NCI-H446 treated with DMSO at 0.1 percent for 48 hours (cell line): ENCODE data around the gene LHFPL6.
"Not testable (repeated sequence)": the region's sequence is repeated elsewhere in the genome, so short reads cannot be mapped to it uniquely, and the experiment has no call there.

Experiments
- DNase-seq: peaks from one replicate; lab custom pipeline; 2025; lab: John Stamatoyannopoulos, UW

LHFPL6 gene

GRCh38 chr13:39345982-39346381 is 257.0 kb downstream of the LHFPL6 start:
- no peak for DNase-seq

- DNase-seq = no peak
Observed at GRCh38 chr13:39341251-39341650, 261.7 kb downstream of the LHFPL6 start.

GRCh38 chr13:39338114-39338513 is 264.9 kb downstream of the LHFPL6 start:
- DNase-seq = not testable (repeated sequence)

GRCh38 chr13:39336937-39337336 is 266.1 kb downstream of the LHFPL6 start:
- no peak for DNase-seq

GRCh38 chr13:39336207-39336606 is 266.8 kb downstream of the LHFPL6 start:
- DNase-seq = no peak

- DNase-seq = no peak
Observed at GRCh38 chr13:39335721-39336120, 267.3 kb downstream of the LHFPL6 start.

- DNase-seq = no peak
Observed at GRCh38 chr13:39330504-39330903, 272.5 kb downstream of the LHFPL6 start.

- no peak for DNase-seq
Observed at GRCh38 chr13:39329182-39329639, 273.8 kb downstream of the LHFPL6 start.

- DNase-seq = no peak
Observed at GRCh38 chr13:39327172-39327479, 275.9 kb downstream of the LHFPL6 start.

GRCh38 chr13:39326469-39327171 is 276.4 kb downstream of the LHFPL6 start:
- DNase-seq = no peak

- no peak for DNase-seq
Observed at GRCh38 chr13:39324806-39325311, 278.1 kb downstream of the LHFPL6 start.

GRCh38 chr13:39322836-39323585 is 280.0 kb downstream of the LHFPL6 start:
- no peak for DNase-seq

- DNase-seq = no peak
Observed at GRCh38 chr13:39321574-39321973, 281.4 kb downstream of the LHFPL6 start.

- DNase-seq = no peak
Observed at GRCh38 chr13:39318161-39318560, 284.8 kb downstream of the LHFPL6 start.

- DNase-seq = peak; percentile 68
Observed at GRCh38 chr13:39317291-39317690, 285.7 kb downstream of the LHFPL6 start.

GRCh38 chr13:39315796-39316195 is 287.2 kb downstream of the LHFPL6 start:
- DNase-seq = no peak

GRCh38 chr13:39313721-39314120 is 289.3 kb downstream of the LHFPL6 start:
- no peak for DNase-seq

GRCh38 chr13:39312596-39312995 is 290.4 kb downstream of the LHFPL6 start:
- DNase-seq = no peak

- DNase-seq = no peak
Observed at GRCh38 chr13:39311619-39312018, 291.4 kb downstream of the LHFPL6 start.

- DNase-seq = no peak
Observed at GRCh38 chr13:39310961-39311360, 292.0 kb downstream of the LHFPL6 start.

- no peak for DNase-seq
Observed at GRCh38 chr13:39306639-39307589, 296.1 kb downstream of the LHFPL6 start.

GRCh38 chr13:39302820-39303219 is 300.2 kb downstream of the LHFPL6 start:
- peak; percentile 50 for DNase-seq
